NT2/D1 (cell line): ENCODE data around the gene ROBO1.

Experiments used
- SUZ12 ChIP-seq: IDR thresholded peaks from 2 replicates; pipeline ENCODE4 v1.6.1; 2011; ENCODE audit not compliant: insufficient read length, insufficient read depth; ENCODE audit errors: extremely low read depth
- YY1 ChIP-seq: IDR thresholded peaks from 2 replicates; pipeline ENCODE4 v1.6.1; 2011; ENCODE audit not compliant: insufficient read length, insufficient read depth
- ZNF274 ChIP-seq: IDR thresholded peaks from 2 replicates; pipeline ENCODE4 v1.6.1; 2011; ENCODE audit warnings: mild to moderate bottlenecking, low read depth, low read length

GRCh38 chr3:78690766-78691165 lies 1077.0 kb downstream of the ROBO1 start:
- TF ChIP-seq YY1 (no peak), SUZ12 (no peak), ZNF274 (no peak)
